Panc1 (cell line): Measurements from ENCODE around the gene LILRB4.

Source experiments
- CTCF ChIP-seq: fragments of 450-650 bp; IDR thresholded peaks from 2 replicates; pipeline ENCODE4 v1.5.1; 2017; ENCODE audit warnings: mild to moderate bottlenecking
- POLR2AphosphoS5 ChIP-seq: IDR thresholded peaks from 2 replicates; pipeline ENCODE4 v1.6.1; 2012; ENCODE audit warnings: mild to moderate bottlenecking, low read depth, low read length, moderate library complexity
- SIN3A ChIP-seq: IDR thresholded peaks from 2 replicates; pipeline ENCODE4 v1.6.1; 2012; ENCODE audit warnings: low read depth, mild to moderate bottlenecking, low read length, moderate library complexity, borderline replicate concordance; ENCODE audit not compliant: insufficient read depth

DNA sequence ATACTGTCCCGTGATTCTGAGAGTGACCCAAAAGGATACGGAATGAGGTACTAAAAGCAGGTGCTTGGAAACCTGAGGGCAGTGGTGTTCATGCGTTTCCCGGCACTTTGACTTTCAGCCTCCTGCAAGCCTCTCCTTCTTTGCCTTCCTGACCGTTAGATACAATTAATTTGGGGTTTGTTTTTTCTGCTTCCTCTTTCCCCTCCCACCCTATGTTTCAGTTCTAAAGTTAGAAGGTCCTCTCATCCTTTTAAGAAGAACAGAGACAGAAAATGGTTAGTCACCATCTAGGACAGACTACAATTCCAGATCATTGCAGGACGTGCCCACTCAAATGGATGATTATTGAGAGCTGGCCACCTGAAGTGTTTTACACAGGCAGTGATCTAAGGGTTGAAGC, 1.8 kb upstream of the LILRB4 start:
- TF ChIP-seq CTCF (no peak), SIN3A (no peak), POLR2AphosphoS5 (no peak)
